OCI-LY7 (cell line): ENCODE results near the gene ANO4. TPM values are rescaled to one million over a fixed set of nuclear protein-coding genes. Genes with fewer than 3 reads are reported as not detected.

ENCODE experiments used
- BruUV-seq: library from RNA; stranded (reverse); fragments of 400-500 nt; replicated peaks from 2 replicates; lab custom pipeline; 2021; lab: Mats Ljungman, UMichigan
- CTCF ChIA-PET: fragments of 300-600 bp; sonication (Branson Sonifier 250); formaldehyde crosslinking; loops from one replicate; lab custom pipeline; 2022; ENCODE audit warnings: antibody characterized with exemption; ENCODE audit not compliant: unreplicated experiment; lab: Charles Lee
- POLR2A ChIA-PET: fragments of 300-600 bp; sonication (Branson Sonifier 250); formaldehyde crosslinking; loops from one replicate; lab custom pipeline; 2022; ENCODE audit warnings: antibody characterized with exemption; lab: Charles Lee
- DNase-seq: peaks from one replicate; pipeline ENCODE4 v3.0.0-alpha.2; 2015; ENCODE audit warnings: low spot score
- H2AFZ ChIP-seq: fragments of 200-600 bp; sonication (generic), shearing (Covaris generic); 2 replicates; pipeline ENCODE4 v1.6.1; 2014; ENCODE audit warnings: mild to moderate bottlenecking, antibody characterized with exemption, low read length, moderate library complexity
- H3K27ac ChIP-seq: fragments of 200-600 bp; sonication (generic); 2 replicates; pipeline ENCODE4 v1.5.1; 2014; ENCODE audit warnings: mixed run types, low read depth, mild to moderate bottlenecking, moderate library complexity, low read length, inconsistent platforms; ENCODE audit not compliant: poor library complexity, severe bottlenecking
- H3K36me3 ChIP-seq: fragments of 200-600 bp; sonication (generic); 2 replicates; pipeline ENCODE4 v1.6.1; 2014; ENCODE audit warnings: mild to moderate bottlenecking, antibody characterized with exemption, low read length, moderate library complexity, mixed read lengths; ENCODE audit not compliant: insufficient read depth
- H3K4me1 ChIP-seq: fragments of 200-600 bp; sonication (generic); 2 replicates; pipeline ENCODE4 v1.5.1; 2014; ENCODE audit warnings: mild to moderate bottlenecking, low read length; ENCODE audit not compliant: insufficient read depth, poor library complexity, severe bottlenecking
- H3K4me2 ChIP-seq: fragments of 200-600 bp; sonication (generic); 2 replicates; pipeline ENCODE4 v1.6.1; 2014; ENCODE audit warnings: mild to moderate bottlenecking, low read length
- H3K4me3 ChIP-seq: fragments of 200-600 bp; sonication (generic); 2 replicates; pipeline ENCODE4 v1.5.1; 2014; ENCODE audit warnings: mild to moderate bottlenecking, low read depth, low read length; ENCODE audit not compliant: poor library complexity, severe bottlenecking
- H3K79me2 ChIP-seq: fragments of 200-600 bp; sonication (generic); 2 replicates; pipeline ENCODE4 v1.6.1; 2016; ENCODE audit warnings: low read depth, mild to moderate bottlenecking, low read length, moderate library complexity, mixed read lengths; ENCODE audit not compliant: insufficient read depth
- H3K9me2 ChIP-seq: fragments of 200-600 bp; sonication (generic); 2 replicates; pipeline ENCODE4 v1.6.1; 2016; ENCODE audit warnings: mild to moderate bottlenecking, low read length, mixed read lengths; ENCODE audit not compliant: insufficient read depth
- H3K9me3 ChIP-seq: fragments of 200-600 bp; sonication (generic); 2 replicates; pipeline ENCODE4 v1.6.1; 2014; ENCODE audit warnings: mild to moderate bottlenecking, mixed run types, low read length, mixed read lengths
- H4K20me1 ChIP-seq: fragments of 200-600 bp; sonication (generic); 2 replicates; pipeline ENCODE4 v1.6.1; 2014; ENCODE audit warnings: mild to moderate bottlenecking, antibody characterized with exemption, low read length, moderate library complexity, mixed read lengths; ENCODE audit not compliant: insufficient read depth
- EZH2phosphoT487 ChIP-seq: fragments of 200-600 bp; sonication (generic); IDR thresholded peaks from 2 replicates; pipeline ENCODE4 v1.6.1; 2018; ENCODE audit warnings: low read depth, borderline replicate concordance, mild to moderate bottlenecking, mixed run types, antibody characterized with exemption, low read length, moderate library complexity, mixed read lengths
- intact Hi-C: fragments of 100-400 bp; cut with micrococcal nuclease; formaldehyde crosslinking; loops from one replicate; pipeline ENCODE4 v1.10.0; 2022; ENCODE audit not compliant: unreplicated experiment
- total RNA-seq, 2 experiments: library from RNA; depleted of rRNA in 1 of 2; stranded (reverse); fragments of >200 nt in 1 of 2; shearing (Covaris generic) in 1 of 2; gene quantifications; 2 replicates each; pipeline ENCODE4 v1.2.3, GENCODE V29; 2014 to 2022
- TF ChIP-seq, protein P1 (sequence below): fragments of 200-600 bp; sonication (generic); conservative IDR thresholded peaks from 2 replicates; pipeline ENCODE4 v1.5.1; 2014; ENCODE audit warnings: mild to moderate bottlenecking, antibody characterized with exemption, low read length, moderate library complexity, mixed read lengths

ANO4 gene
- total RNA-seq, 2 experiments from 2014 or later = not detected

DNA sequence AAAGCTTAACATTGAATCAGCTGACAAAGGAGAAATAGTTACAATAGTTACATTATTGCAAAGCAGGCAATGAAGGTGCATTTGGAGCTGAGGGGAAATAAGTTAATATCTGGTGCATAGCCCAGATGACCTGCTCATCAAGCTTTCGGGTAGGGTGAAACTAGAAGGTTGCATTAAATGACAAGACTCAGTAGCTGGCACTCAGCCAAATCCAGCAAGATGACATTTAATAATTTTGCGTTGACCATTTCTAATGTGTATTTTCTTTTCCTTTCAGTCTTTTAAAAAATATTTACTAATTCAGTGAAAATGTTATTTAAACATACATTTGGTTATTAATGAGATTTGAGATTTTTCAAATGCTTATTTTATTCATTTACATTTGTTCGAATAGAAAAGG is 226.9 kb downstream of the ANO4 start:
- Histone ChIP-seq H3K4me3 (no peak overlapping the region), H3K27ac (no peak overlapping the region), H3K79me2 (no peaks in the 10 kb centered on the region), H3K9me3 (no peaks in the 10 kb centered on the region), H4K20me1 (no peaks in the 10 kb centered on the region), H3K4me2 (no peak overlapping the region), H3K4me1 (no peaks in the 10 kb centered on the region), H2AFZ (no peak overlapping the region), H3K9me2 (no peaks in the 10 kb centered on the region), H3K36me3 (no peaks in the 10 kb centered on the region)
- POLR2A ChIA-PET = interaction anchor here (0.6 to 0.7 kb wide), 2 partner anchors 37 to 45 kb away, joined by 3 read pairs; no protein-coding TSS in a partner anchor
- TF ChIP-seq, protein P1, sequence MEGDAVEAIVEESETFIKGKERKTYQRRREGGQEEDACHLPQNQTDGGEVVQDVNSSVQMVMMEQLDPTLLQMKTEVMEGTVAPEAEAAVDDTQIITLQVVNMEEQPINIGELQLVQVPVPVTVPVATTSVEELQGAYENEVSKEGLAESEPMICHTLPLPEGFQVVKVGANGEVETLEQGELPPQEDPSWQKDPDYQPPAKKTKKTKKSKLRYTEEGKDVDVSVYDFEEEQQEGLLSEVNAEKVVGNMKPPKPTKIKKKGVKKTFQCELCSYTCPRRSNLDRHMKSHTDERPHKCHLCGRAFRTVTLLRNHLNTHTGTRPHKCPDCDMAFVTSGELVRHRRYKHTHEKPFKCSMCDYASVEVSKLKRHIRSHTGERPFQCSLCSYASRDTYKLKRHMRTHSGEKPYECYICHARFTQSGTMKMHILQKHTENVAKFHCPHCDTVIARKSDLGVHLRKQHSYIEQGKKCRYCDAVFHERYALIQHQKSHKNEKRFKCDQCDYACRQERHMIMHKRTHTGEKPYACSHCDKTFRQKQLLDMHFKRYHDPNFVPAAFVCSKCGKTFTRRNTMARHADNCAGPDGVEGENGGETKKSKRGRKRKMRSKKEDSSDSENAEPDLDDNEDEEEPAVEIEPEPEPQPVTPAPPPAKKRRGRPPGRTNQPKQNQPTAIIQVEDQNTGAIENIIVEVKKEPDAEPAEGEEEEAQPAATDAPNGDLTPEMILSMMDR = no peak
- TF ChIP-seq EZH2phosphoT487 = no peak
- no peak for DNase-seq
- intact Hi-C loops = no loop called here
- no TSS peak for BruUV-seq
- CTCF ChIA-PET = no interaction called here

- H3K4me2 ChIP-seq = no peak overlapping the region
- no peak overlapping the region for H3K4me3 ChIP-seq
- H3K27ac ChIP-seq = no peak overlapping the region
- H4K20me1 ChIP-seq = no peaks in the 10 kb centered on the region
- no peak overlapping the region for H2AFZ ChIP-seq
- H3K79me2 ChIP-seq = no peaks in the 10 kb centered on the region
- H3K9me2 ChIP-seq = no peaks in the 10 kb centered on the region
- H3K36me3 ChIP-seq = no peaks in the 10 kb centered on the region
- TF ChIP-seq, protein P1 = no peak
- no peak for TF ChIP-seq EZH2phosphoT487
- POLR2A ChIA-PET = interaction anchor here (0.7 to 1.0 kb wide), 3 partner anchors 36 to 92 kb away, joined by 3 to 4 read pairs (median 3); no protein-coding TSS in a partner anchor
- intact Hi-C loops = no loop called here
- H3K9me3 ChIP-seq = no peaks in the 10 kb centered on the region
- H3K4me1 ChIP-seq = no peaks in the 10 kb centered on the region
- CTCF ChIA-PET = interaction anchor here (0.6 kb wide), 1 partner anchor 10 kb away, joined by 3 read pairs; no protein-coding TSS in a partner anchor
- no TSS peak for BruUV-seq
- no peak for DNase-seq
Observed at GRCh38 chr12:101021911-101022388, 227.4 kb downstream of the ANO4 start.

- no peak overlapping the region for H3K27ac ChIP-seq
- BruUV-seq = no TSS peak
- no peaks in the 10 kb centered on the region for H3K36me3 ChIP-seq
- ChIA-PET POLR2A (no interaction called here), CTCF (no interaction called here)
- H3K4me2 ChIP-seq = no peak overlapping the region
- no peaks in the 10 kb centered on the region for H3K9me3 ChIP-seq
- no peak overlapping the region for H3K4me3 ChIP-seq
- H3K4me1 ChIP-seq = no peaks in the 10 kb centered on the region
- H3K9me2 ChIP-seq = no peaks in the 10 kb centered on the region
- no peak for DNase-seq
- H2AFZ ChIP-seq = no peak overlapping the region
- no peaks in the 10 kb centered on the region for H3K79me2 ChIP-seq
- intact Hi-C loops = no loop called here
- no peaks in the 10 kb centered on the region for H4K20me1 ChIP-seq
- no peak for TF ChIP-seq EZH2phosphoT487
- TF ChIP-seq, protein P1 = no peak
Observed at GRCh38 chr12:101027200-101027599, 232.6 kb downstream of the ANO4 start.
